Right renal cortex interstitium (tissue), 3 donors: ENCODE results near the gene ARHGAP24. TPM values are rescaled to one million over a fixed set of nuclear protein-coding genes. Genes with fewer than 3 reads are reported as not detected.
A peak's percentile ranks its signal among the peaks of the same experiment; 100 is the strongest.

Experiments used
- DNase-seq, 3 donors: peaks; one replicate each; pipeline ENCODE4 v3.0.0-alpha.2; 2013; ENCODE audit warnings: low read depth in 3 of 3, low spot score in 2 of 3
- polyA plus RNA-seq, 3 donors: library from polyadenylated mRNA; unstranded; fragments of 120-200 nt; gene quantifications; one replicate each; pipeline ENCODE4 v1.2.1, GENCODE V29; 2013; ENCODE audit not compliant: insufficient read length in 3 of 3

ARHGAP24 gene
- polyA plus RNA-seq = 100 to 1,000 TPM; 130 to 142 (median 138) TPM

DNA sequence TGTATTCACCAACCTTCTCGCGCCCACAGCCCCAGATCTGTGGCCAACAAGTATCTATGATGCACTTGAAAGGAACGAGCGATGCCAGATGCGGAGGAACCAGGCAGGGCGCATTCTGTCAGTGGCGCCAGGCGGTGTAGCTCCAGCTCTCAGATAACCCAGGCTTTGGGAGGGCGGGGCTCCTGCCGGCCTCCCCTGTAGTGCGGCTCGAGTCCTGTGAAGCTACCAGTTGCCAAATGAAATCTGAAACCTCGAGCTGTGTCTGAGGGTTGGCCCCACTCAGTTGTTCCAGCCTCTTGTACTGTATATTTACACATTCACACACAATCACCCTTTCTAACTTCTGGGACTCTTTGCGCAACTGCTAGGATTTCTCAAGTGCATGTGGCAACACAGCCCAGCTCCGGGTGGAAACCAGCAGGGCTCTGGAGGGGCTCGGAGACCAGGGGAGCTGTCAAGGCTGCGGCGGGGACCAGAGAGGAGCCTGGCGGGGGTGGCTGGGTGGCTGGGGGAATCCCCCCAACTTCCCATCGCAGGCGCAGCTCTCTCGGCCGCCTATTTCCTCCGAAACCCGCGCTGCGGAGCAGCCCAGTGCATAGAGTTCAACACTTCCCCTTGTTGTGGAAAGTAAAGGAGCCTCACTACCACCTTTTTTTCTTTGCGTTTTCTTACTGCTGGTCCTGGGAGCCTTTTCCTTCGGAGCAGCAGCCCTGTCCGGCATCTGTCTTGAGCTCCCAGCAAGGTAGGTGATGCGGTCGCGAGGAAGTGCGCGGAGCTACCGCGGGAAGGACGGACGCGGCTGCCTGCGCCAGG, at the start of gene ARHGAP24:
TSS of gene ARHGAP24 (plus strand) at position 333 of the 813 bp plus-strand sequence.
- DNase-seq = peak; percentile 75 to 84 (median 81)

DNA sequence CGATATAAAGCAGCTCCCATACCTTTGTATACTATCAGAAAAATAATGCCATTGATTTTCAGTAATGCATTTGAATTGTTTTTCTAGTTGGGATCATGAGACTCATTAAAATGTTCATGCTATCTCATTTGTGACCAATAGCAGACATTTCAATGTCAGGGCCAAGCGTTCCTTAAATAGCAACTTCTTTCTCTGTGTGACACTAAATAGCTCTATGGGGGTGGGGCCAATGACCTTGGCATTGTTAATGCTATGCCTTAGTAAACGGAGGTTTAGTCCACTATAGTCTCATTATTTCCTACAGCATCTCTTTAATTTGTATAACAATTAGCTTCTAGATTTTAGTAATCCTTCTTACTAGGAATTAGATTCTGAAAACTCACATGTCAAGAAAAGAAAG, 48.6 kb upstream of the ARHGAP24 start:
- no peak for DNase-seq

DNA sequence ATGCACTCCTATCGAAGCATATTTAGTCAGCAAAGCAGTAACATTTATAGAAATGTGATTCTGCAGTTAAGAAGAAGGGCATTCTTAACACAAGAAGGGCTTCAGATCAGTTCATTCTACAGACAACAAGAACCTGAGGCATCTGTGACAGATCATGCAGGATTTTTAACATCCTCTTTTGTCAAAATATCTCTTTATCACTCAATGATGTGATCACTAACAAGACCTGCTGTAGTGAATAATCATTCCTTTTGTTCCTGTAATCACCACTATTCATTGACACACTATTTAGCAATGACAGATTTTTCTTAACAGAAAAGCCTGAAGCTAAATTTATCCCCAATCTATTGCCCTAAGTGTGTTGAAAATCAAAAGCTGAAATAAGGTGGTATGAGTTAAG, 47.8 kb upstream of the ARHGAP24 start:
- no peak for DNase-seq

DNA sequence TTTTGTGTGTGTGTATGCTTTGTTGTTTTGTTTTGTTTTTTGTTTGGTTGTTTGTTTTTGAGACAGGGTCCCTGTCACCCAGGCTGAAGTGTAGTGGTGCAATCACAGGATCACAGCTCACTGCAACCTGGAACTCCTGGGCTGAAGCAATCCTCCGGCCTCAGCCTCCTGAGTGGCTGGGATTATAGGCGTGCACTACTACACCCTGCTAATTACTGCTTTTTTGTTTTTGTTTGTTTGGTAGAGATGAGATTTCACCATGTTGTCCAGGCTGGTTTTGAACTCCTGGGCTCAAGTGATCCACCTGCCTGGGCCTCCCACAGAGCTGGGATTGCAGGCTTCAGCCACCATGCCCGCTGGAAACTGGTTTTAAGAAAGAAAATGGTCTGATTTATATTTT, 44.7 kb upstream of the ARHGAP24 start:
- no peak for DNase-seq

DNA sequence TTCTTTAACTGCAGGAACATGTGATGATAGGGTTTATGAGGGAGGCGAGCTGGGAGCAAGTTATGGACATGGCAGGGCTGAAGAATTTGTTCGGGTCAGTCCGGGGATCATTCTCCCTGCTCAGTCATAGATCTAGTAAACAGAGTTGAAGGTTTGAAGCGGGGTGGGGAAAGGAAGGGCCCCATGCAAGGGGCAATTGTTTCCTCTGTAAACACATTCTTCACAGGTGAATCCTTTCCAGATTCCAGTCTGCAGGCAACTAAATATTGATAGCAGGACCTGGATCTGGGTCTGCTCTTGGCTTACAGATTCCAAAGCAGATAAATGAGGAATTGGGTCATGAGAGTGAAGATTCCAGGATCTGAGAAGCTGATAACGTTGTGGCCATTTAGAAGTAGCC, 44.3 kb upstream of the ARHGAP24 start:
- DNase-seq = no peak

DNA sequence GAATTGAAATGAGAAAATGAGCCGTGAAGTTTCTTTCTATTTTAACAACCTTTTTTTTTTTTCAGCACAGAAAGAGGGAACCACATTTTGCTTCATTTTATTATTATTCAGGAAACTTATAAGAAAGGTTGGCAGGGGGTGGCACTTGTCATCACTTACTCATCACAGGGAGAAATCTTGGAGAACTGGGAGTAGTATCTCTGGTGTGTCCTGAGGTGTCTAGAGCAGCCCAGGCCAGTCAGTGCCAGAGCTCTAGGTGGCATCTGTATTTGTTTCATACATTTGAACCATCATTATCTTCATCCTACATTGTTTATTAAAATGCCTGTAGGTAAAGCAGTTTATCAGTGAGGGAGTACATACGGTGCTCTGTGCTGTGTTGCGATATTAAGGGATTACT, 43.8 kb upstream of the ARHGAP24 start:
- no peak for DNase-seq

DNA sequence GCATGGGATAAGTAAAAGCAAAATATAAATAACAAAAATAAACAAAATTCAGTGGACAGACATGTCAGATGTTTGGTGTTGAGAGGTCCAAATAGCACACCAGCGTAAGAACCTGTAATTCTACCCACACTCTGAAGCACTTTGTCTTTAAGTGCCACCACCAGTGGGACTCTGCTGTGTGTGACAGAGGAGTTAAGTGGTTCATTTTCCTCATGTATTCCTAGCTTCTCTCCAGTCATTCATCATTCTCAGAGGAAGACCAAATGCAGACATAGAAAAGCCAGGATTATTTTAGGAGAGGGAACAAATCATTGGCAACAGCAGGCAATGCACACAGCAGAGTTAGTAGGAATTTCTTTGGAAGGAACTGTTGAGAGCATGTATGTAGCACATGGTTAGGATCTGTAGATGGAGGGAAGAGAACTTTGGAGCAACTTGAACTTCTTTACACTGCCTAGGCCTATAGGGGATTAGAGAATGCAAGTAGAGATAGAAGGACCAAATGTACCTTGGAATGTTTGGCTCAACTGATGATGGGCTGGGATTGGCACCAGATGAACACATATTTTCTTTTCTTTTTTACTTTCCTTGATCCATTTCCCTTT, 43.0 kb upstream of the ARHGAP24 start:
- no peak for DNase-seq

DNA sequence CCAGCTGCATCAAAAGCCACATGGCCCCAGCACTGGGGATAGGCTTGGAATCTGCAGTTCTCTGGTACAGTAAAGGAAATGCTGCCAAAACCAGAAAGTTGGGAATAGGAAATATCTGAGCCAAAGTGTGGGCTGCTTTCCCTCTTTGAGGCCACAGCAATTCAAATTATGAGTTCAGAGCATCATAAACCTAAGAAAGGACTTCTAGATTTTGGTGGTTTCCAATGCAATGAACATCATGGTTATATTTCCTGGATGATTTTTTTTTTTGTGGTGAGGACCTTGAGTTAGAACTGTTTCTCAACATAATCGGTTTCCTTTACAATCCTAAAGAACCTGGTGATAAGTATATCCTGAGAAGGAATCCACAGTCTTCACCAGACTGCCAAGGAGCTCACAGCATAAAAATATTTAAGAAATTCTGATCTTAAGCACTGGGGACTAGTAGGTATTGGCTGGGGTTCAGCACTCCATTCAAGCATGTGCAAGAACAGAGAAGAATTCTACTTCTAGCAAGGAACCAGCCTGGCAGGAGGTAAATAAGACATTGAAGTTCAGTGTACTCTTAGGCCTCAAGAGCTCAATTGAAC, 29.8 kb upstream of the ARHGAP24 start:
- DNase-seq = no peak

DNA sequence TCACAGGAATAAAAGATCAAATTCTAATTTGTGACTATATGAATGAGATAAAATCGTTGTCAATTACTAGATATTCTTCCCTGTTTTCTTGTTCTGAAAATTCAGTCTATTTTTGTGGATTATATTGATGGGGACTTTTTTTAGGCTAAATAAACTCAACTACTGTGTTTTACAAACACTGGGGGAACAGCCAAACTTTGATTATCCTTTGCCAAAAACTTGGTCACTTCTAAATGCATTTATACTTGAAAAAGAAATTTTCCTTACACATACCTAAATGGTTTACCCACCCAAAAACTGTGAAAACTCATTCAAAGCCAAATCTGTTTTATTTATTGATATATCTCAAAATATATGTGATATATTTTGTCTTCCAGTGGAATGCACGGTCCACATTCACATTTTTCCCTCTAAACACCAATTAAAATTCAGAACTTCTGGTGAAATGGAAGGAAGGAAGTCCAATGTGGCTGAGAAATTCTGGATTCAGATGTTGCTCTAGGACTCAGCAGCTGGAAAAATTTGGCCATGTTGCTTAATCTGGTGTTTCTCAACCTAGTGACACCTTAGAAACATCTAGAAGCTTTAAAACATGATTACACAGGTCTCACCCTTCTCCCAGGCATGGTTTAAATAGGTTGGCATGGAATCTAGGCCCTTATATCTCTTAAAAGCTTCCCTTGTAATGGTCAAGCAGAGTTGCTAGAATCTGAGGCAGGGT, 28.6 kb upstream of the ARHGAP24 start:
- no peak for DNase-seq

DNA sequence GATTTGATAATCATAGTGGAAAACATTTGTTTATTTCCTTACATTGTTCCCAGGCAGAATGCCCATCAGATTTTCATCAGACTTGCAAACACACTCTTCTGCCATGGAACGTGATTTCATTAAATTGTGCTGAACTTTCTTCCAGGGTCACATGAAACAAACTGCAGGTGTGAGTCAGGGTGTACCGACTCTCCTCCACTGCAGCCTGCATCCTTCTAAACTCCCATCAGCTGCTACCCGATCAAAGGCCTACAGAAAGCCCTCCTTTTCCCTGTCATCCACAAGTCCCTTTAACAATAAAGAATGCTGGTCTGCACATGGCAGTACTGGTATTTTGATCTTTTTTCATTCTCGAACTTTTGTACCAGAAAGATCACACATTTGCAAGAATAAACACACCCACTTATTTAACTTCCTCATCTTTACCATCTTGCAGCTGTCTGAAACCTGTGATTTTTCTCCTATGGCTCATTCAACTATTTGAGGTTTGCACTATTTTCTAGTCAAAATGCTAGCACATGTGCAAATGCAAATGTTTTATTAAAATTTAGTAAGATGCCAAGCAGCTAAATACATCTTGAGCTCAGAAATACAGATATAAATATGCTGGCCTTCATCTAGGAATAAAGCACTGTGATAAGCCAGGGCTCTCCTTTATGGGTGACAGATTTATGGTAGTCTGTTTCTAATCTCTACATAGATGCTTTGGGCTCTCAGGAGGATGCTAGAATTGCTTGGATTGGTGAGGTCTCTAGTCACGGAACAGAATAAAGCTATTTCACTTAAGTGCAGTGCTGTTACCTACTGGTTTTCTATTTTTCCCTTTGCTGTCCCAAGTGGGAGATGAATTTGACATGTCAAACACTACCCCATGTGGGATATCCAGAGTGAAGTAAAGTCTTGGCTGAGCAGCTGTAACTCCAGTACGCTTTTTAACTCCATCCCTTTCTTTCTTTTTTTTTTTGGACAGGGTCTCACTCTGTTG, 25.8 kb upstream of the ARHGAP24 start:
- no peak for DNase-seq

DNA sequence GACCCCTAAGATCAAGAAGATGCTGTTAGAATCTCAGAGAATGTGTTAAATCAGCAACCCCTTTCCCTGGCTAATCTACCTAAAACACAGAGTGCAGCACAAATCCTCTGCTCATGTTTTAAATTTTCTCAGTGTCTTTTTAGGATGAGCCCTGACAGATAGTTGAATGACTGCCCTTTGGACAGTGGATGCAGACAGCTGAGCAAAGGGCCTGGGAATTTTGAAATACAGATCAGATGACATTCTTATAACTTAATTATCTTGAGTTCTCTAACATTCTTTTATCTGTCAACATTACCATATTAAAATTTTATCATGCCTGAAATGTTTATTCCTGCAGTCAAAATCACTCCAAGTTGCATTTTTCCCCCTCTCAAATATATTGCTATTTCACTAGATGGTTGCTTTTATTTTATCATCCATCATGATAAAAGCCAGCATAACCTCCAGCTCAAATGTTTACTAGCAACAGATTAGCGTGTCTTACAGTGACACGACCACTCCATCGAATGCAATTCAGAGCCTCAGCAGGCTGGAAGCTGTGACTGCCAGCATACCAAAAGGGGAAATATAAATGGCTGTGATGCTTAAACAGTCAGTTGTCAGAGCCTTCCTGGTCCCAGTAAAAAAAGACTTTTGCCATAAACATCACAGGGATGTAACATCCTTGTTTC, 22.8 kb upstream of the ARHGAP24 start:
- DNase-seq = peak in 1 of 3 donors; percentile 33

DNA sequence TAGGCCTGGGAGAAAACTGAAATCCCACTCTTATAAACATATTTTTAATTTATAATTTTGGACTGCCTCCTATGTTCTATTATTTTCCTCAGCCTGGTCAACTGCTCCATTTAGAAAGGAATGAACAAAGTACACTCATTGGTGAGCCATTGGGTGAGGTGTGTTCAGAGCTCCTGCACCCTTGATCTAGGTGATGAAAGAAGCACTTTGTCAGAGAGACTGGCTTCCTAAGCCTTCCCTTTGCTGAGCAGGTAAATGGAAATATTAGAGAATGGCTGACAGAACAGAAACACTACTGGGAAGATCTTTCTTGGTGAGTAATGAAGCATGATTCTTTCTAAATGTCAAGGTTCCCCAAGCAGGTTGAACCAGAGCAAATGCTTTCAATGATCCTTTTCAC, 19.0 kb upstream of the ARHGAP24 start:
- DNase-seq = no peak

DNA sequence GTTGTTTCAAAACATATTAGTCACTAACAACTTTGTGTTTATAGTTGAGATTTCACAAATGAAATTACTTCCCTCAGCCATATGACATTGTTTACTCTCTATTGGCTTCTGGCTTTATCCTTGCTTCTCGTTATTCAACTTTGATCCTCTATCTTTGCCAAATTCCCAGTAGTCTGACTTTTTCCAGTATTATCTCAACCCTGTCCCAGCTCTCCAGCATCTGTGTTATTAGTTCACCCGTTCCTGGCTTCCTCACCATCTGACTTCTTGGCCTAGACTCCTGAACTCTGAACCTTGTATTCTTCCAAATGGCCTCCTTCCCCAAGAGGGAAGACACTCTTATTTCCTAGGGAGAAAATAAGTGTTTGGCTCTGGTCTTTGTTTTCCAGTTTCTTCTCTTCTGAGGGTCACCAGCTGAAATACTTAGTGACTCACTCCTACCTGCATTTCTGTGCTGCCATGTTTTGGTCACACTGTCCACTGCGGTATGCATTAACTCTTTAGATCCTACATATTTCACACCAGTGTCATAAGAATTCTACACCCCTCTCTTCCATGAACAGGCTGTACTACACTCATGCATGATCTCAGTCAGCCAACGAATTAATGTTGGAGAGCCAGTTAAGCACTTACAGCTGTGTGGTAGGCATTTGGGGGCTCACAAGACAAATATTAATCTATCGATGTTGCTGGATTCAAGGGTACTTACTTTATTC, 17.0 kb upstream of the ARHGAP24 start:
- no peak for DNase-seq

DNA sequence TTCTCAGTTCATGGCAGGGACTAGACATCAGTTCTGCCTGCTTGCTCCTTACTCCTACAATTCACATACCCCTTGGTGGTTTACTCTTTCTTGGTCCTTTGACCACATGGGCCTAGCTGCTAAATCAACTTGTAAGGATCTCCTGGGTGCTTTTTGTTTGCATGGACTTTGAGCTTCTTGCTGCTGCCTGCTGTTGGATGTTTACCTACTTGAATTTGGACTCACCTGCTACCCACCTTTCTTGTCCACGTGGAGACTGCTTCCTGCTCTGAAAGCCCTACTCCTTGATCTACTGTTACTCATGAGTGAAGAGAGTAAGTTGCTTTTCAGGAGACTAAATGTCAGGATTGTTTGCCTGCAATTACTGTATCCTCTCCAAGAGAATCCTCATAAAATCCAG, 15.2 kb upstream of the ARHGAP24 start:
- no peak for DNase-seq

DNA sequence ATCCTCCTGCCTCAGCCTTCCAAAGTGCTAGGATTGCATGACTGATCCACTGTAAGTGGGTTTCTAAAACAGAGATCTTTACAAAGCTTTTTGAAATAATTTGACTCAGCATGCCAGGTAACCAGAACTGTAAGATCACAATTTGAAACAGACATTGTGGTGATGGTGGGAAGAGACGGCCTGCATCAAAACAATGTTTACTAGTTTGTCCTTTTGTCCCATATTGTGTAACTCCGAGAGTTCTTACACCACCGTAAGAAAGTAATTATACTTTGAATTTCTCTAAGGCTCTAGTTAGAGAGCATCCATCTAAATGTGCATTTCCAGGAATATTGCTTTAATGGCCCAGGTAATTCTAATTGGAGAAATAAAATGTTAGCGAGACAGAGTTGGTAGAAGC, 594 bp upstream of the ARHGAP24 start:
- no peak for DNase-seq

DNA sequence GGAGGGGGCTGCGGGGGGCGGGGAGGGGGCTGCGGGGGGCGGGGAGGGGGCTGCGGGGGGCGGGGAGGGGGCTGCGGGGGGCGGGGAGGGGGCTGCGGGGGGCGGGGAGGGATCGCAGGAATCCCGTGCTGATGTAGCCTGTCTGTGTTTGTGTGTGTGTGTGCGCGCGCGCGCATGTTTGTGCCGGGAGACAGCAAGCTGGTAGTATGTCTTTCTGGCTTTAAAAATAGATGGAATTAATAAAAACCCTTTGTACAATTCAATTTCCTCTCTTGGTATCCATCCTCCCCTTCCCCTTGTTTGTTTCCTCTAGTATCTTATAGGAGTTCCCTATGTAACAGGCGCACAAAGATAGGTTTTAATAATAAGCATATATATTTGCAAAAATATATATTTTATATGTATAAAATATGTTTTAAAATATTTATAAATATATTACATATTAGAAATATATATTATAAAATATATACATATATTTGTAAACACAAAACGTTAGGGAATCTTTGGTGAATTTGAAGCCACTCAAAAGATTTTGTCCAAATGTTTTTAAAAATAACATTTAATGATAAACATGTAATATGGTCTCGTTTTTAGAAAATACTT, 782 bp downstream of the ARHGAP24 start:
- no peak for DNase-seq

DNA sequence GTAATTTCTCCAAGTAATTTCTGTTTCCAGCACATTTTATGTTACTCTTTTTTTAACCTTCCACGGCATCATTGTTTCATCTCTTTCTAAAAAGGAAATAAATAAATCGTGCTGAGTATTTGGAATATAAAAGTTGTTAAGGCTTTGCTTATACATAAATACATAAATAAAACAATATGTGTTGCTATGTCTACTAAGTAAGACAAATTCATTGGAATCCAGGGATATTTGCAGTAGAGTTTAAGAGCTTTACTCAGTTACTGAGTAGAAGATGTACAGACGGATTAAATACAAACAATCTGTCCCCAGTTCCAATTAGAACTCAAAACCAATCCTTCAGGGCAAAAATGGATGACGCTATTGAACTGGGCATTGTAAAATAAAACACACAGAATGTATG, 1.4 kb downstream of the ARHGAP24 start:
- DNase-seq = no peak

DNA sequence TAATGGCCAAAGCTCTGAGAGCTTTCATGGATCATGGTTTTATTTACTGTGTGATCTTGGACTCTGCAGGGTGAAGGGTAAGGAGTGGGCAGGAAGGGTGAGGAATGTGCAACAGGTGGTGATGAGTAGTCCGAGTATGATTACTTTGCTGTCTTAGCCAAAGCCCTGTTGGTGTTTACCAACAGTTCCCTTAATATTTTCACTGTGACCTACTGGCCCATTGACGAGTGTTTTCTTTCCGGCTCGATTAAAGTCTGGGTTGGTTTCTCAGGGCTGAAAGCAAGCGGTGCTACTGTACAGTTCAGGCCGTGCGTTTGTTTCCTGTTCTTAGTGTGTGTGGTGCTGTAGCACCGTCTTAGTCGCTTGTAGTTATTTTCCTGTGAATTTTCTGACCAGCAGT, 2.6 kb downstream of the ARHGAP24 start:
- no peak for DNase-seq

DNA sequence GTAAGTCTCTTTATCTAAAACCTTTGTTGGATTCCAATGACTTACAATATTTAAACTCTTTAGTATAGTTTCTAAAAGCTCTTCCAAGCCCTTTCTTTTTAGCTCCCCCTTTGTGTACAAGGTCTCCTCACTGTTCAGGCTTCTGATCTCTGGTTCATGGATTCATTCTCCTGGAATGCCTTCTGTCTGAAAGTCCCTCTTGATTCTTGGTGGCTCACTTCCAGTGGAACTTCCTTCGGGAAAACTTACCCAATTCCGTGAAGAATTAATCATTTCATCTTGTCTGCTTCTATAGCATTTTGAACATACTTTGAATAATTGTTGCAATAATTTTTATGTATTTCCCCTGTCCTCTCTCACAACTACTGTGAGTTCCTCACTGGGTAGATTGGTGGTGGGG, 3.6 kb downstream of the ARHGAP24 start:
- no peak for DNase-seq
